Fibroblast of lung (primary cell): ENCODE measurements around the gene LRP5.

Experiments
- CTCF ChIP-seq, 2 donors: IDR thresholded peaks in 1 of 2; conservative IDR thresholded peaks in 1 of 2; 1 replicate in 1 of 2; 2 replicates in 1 of 2; pipeline ENCODE4 v1.5.1; 2011 to 2012; ENCODE audit warnings: low read length in 2 of 2, control low read depth in 1 of 2, inconsistent platforms in 1 of 2, low read depth in 1 of 2, mild to moderate bottlenecking in 1 of 2
- EZH2 ChIP-seq: IDR thresholded peaks from 2 replicates; pipeline ENCODE4 v1.5.1; 2012; ENCODE audit warnings: low read length, control low read depth, mild to moderate bottlenecking; ENCODE audit errors: missing control alignments

DNA sequence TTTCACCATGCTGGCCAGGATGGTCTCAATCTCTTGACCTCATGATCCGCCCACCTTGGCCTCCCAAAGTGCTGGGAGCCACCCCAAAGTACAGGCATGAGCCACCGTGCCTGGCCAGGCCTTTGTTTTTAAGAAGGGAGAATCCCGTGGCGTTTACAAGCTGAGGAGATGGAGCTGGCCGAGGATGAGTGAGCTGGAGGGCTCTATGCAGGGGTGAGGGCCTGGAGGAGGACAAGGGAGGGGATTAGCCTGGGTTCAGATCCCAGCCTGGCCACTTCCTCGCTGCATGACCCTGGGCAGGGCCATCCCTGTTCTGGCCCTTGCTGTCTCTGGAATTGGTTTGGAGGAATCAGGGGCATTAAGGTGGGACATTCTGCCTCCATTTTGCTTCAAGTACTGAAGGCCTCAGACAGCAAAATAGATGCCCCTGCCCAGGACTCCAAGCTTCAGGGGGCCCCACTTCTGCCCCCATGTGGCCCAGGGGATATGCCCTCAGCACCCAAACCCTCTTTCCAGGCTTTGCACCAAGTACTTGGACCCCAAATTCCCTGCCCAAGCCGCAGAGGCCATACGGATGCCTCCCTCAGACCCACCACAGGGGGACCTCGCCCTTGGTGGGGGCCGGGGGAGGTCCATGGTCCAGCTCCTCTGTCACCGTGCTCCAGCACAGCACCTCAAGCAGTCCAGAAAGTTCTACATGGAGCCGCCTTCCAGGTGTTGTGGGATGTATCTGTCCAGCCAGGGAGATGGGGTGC lies 12.1 kb upstream of the LRP5 start:
- TF ChIP-seq CTCF (conservative IDR thresholded peaks at IDR 0.05 in 1 of 2, IDR thresholded peaks at IDR 0.05 in 1 of 2; ENCODE audit: low read depth in 1 of 2, low read length in 2 of 2), result no peak
- TF ChIP-seq EZH2, result no peak
